A673 (cell line): Measurements from ENCODE around the gene TSNAXIP1.

Experiments
- CTCF ChIP-seq: fragments of 300-800, 200-600 bp; sonication (generic); conservative IDR thresholded peaks from 2 replicates; pipeline ENCODE4 v1.5.1; 2017; ENCODE audit warnings: low read depth, mild to moderate bottlenecking, antibody characterized with exemption, low read length, moderate library complexity, mixed read lengths
- EZH2 ChIP-seq: fragments of 200-600 bp; sonication (generic); IDR thresholded peaks from 2 replicates; pipeline ENCODE4 v1.6.1; 2017; ENCODE audit warnings: borderline replicate concordance, low read depth, mild to moderate bottlenecking, mixed read lengths, antibody characterized with exemption, low read length; ENCODE audit not compliant: poor library complexity, severe bottlenecking

- TF ChIP-seq CTCF (no peak), EZH2 (no peak)
Measured at GRCh38 chr16:67860589-67861398, 54.1 kb downstream of the TSNAXIP1 start.
